OCI-LY7 (cell line): ENCODE measurements around the gene C7orf57. TPM values are rescaled to one million over a fixed set of nuclear protein-coding genes. Genes with fewer than 3 reads are reported as not detected.
A peak's percentile ranks its signal among the peaks of the same experiment; 100 is the strongest.

Source experiments
- BruUV-seq: library from RNA; stranded (reverse); fragments of 400-500 nt; replicated peaks from 2 replicates; lab custom pipeline; 2021; lab: Mats Ljungman, UMichigan
- CTCF ChIA-PET: fragments of 300-600 bp; sonication (Branson Sonifier 250); formaldehyde crosslinking; loops from one replicate; lab custom pipeline; 2022; ENCODE audit warnings: antibody characterized with exemption; ENCODE audit not compliant: unreplicated experiment; lab: Charles Lee
- POLR2A ChIA-PET: fragments of 300-600 bp; sonication (Branson Sonifier 250); formaldehyde crosslinking; loops from one replicate; lab custom pipeline; 2022; ENCODE audit warnings: antibody characterized with exemption; lab: Charles Lee
- DNase-seq: peaks from one replicate; pipeline ENCODE4 v3.0.0-alpha.2; 2015; ENCODE audit warnings: low spot score
- H2AFZ ChIP-seq: fragments of 200-600 bp; sonication (generic), shearing (Covaris generic); 2 replicates; pipeline ENCODE4 v1.6.1; 2014; ENCODE audit warnings: mild to moderate bottlenecking, antibody characterized with exemption, low read length, moderate library complexity
- H3K27ac ChIP-seq: fragments of 200-600 bp; sonication (generic); 2 replicates; pipeline ENCODE4 v1.5.1; 2014; ENCODE audit warnings: mixed run types, low read depth, mild to moderate bottlenecking, moderate library complexity, low read length, inconsistent platforms; ENCODE audit not compliant: poor library complexity, severe bottlenecking
- H3K36me3 ChIP-seq: fragments of 200-600 bp; sonication (generic); 2 replicates; pipeline ENCODE4 v1.6.1; 2014; ENCODE audit warnings: mild to moderate bottlenecking, antibody characterized with exemption, low read length, moderate library complexity, mixed read lengths; ENCODE audit not compliant: insufficient read depth
- H3K4me1 ChIP-seq: fragments of 200-600 bp; sonication (generic); 2 replicates; pipeline ENCODE4 v1.5.1; 2014; ENCODE audit warnings: mild to moderate bottlenecking, low read length; ENCODE audit not compliant: insufficient read depth, poor library complexity, severe bottlenecking
- H3K4me2 ChIP-seq: fragments of 200-600 bp; sonication (generic); 2 replicates; pipeline ENCODE4 v1.6.1; 2014; ENCODE audit warnings: mild to moderate bottlenecking, low read length
- H3K4me3 ChIP-seq: fragments of 200-600 bp; sonication (generic); 2 replicates; pipeline ENCODE4 v1.5.1; 2014; ENCODE audit warnings: mild to moderate bottlenecking, low read depth, low read length; ENCODE audit not compliant: poor library complexity, severe bottlenecking
- H3K79me2 ChIP-seq: fragments of 200-600 bp; sonication (generic); 2 replicates; pipeline ENCODE4 v1.6.1; 2016; ENCODE audit warnings: low read depth, mild to moderate bottlenecking, low read length, moderate library complexity, mixed read lengths; ENCODE audit not compliant: insufficient read depth
- H3K9me2 ChIP-seq: fragments of 200-600 bp; sonication (generic); 2 replicates; pipeline ENCODE4 v1.6.1; 2016; ENCODE audit warnings: mild to moderate bottlenecking, low read length, mixed read lengths; ENCODE audit not compliant: insufficient read depth
- H3K9me3 ChIP-seq: fragments of 200-600 bp; sonication (generic); 2 replicates; pipeline ENCODE4 v1.6.1; 2014; ENCODE audit warnings: mild to moderate bottlenecking, mixed run types, low read length, mixed read lengths
- H4K20me1 ChIP-seq: fragments of 200-600 bp; sonication (generic); 2 replicates; pipeline ENCODE4 v1.6.1; 2014; ENCODE audit warnings: mild to moderate bottlenecking, antibody characterized with exemption, low read length, moderate library complexity, mixed read lengths; ENCODE audit not compliant: insufficient read depth
- CTCF ChIP-seq: fragments of 200-600 bp; sonication (generic); conservative IDR thresholded peaks from 2 replicates; pipeline ENCODE4 v1.5.1; 2014; ENCODE audit warnings: mild to moderate bottlenecking, antibody characterized with exemption, low read length, moderate library complexity, mixed read lengths
- EZH2phosphoT487 ChIP-seq: fragments of 200-600 bp; sonication (generic); IDR thresholded peaks from 2 replicates; pipeline ENCODE4 v1.6.1; 2018; ENCODE audit warnings: low read depth, borderline replicate concordance, mild to moderate bottlenecking, mixed run types, antibody characterized with exemption, low read length, moderate library complexity, mixed read lengths
- intact Hi-C: fragments of 100-400 bp; cut with micrococcal nuclease; formaldehyde crosslinking; loops from one replicate; pipeline ENCODE4 v1.10.0; 2022; ENCODE audit not compliant: unreplicated experiment
- total RNA-seq, 2 experiments: library from RNA; depleted of rRNA in 1 of 2; stranded (reverse); fragments of >200 nt in 1 of 2; shearing (Covaris generic) in 1 of 2; gene quantifications; 2 replicates each; pipeline ENCODE4 v1.2.3, GENCODE V29; 2014 to 2022

Gene C7orf57
- total RNA-seq, 2 experiments from 2014 or later: 0.25 to 0.29 TPM

- POLR2A ChIA-PET: no interaction called here
- no peak for TF ChIP-seq EZH2phosphoT487
- no peak for TF ChIP-seq CTCF
These were observed 26.1 kb upstream of the C7orf57 start for GRCh38 chr7:48009257-48009656.

GRCh38 chr7:48009954-48010353 is 25.4 kb upstream of the C7orf57 start:
- ChIA-PET CTCF (no interaction called here), POLR2A (interaction anchor here (0.9 kb wide), 1 partner anchor 11 kb away, joined by 3 read pairs; no protein-coding TSS in a partner anchor)
- H2AFZ ChIP-seq: no peak overlapping the region
- peaks cover 16% of the 10 kb centered on the region for H3K4me1 ChIP-seq
- no peaks in the 10 kb centered on the region for H3K36me3 ChIP-seq
- TF ChIP-seq EZH2phosphoT487: no peak
- TF ChIP-seq CTCF: no peak
- H3K9me2 ChIP-seq: no peaks in the 10 kb centered on the region
- no TSS peak for BruUV-seq
- H3K27ac ChIP-seq: no peak overlapping the region
- no peak for DNase-seq
- H3K9me3 ChIP-seq: 0 out of 2 replicates have a peak, but pooled peaks cover 4% of the 10 kb centered on the region
- H3K79me2 ChIP-seq: no peaks in the 10 kb centered on the region
- intact Hi-C loops: no loop called here
- no peak overlapping the region for H3K4me2 ChIP-seq
- H4K20me1 ChIP-seq: no peaks in the 10 kb centered on the region
- no peak overlapping the region for H3K4me3 ChIP-seq

More at GRCh38 chr7:48009257-48009656, 26.1 kb upstream of the C7orf57 start:
- Histone ChIP-seq H3K79me2 (no peaks in the 10 kb centered on the region), H3K9me3 (0 out of 2 replicates have a peak, but pooled peaks cover 4% of the 10 kb centered on the region), H3K4me3 (no peak overlapping the region), H3K9me2 (no peaks in the 10 kb centered on the region), H3K36me3 (no peaks in the 10 kb centered on the region), H3K27ac (no peak overlapping the region), H2AFZ (no peak overlapping the region), H3K4me2 (no peak overlapping the region), H4K20me1 (no peaks in the 10 kb centered on the region), H3K4me1 (peaks cover 23% of the 10 kb centered on the region)
- BruUV-seq: no TSS peak
- CTCF ChIA-PET: no interaction called here
- no peak for DNase-seq
- intact Hi-C loops: no loop called here

- Histone ChIP-seq H3K9me3 (0 out of 2 replicates have a peak, but pooled peaks cover 4% of the 10 kb centered on the region), H3K9me2 (no peaks in the 10 kb centered on the region), H3K4me3 (no peak overlapping the region), H2AFZ (peak overlapping the region; percentile 33; the same call in 1 of the 2 replicates), H3K4me2 (no peak overlapping the region), H3K36me3 (no peaks in the 10 kb centered on the region), H3K4me1 (peaks cover 3% of the 10 kb centered on the region), H3K79me2 (no peaks in the 10 kb centered on the region), H3K27ac (no peak overlapping the region), H4K20me1 (no peaks in the 10 kb centered on the region)
- intact Hi-C loops: no loop called here
- ChIA-PET POLR2A (no interaction called here), CTCF (no interaction called here)
- BruUV-seq: no TSS peak
- no peak for TF ChIP-seq EZH2phosphoT487
- TF ChIP-seq CTCF: no peak
- DNase-seq: no peak
These were observed 24.0 kb upstream of the C7orf57 start for GRCh38 chr7:48011323-48011722.
